ENCODE data around the gene IL18.

The IL18 gene

DNA sequence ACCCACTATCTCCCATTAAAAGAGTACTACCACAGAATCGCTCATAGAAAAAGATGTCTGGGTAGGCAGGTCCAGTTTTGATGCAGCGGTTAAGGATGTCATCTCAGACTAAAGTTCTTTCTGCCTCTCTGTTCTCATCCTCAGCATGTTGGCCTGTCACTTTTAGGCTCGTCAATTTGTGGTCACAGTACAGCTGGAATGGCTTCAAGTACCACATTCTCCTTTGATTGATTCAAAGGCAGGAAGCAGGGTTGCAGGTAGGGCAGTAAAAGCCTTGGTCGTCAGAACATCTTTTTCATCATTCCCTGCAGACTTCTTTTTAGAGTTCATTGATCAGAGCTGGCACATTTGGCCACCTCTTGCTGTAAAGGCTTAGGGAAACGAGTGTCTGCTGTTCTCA is 48.5 kb downstream of the IL18 start:
- no peak for TF ChIP-seq CTCF (conservative IDR thresholded peaks at IDR 0.05)
- no peak overlapping the region for H3K27ac ChIP-seq

GRCh38 chr11:112114460-112114859 is 49.4 kb downstream of the IL18 start:
- H3K27ac ChIP-seq: no peak overlapping the region
- no peak for TF ChIP-seq CTCF (conservative IDR thresholded peaks at IDR 0.05)

GRCh38 chr11:112113539-112114457 is 50.1 kb downstream of the IL18 start:
- TF ChIP-seq CTCF (conservative IDR thresholded peaks at IDR 0.05): peak; percentile 77
- no peak overlapping the region for H3K27ac ChIP-seq

- TF ChIP-seq CTCF (conservative IDR thresholded peaks at IDR 0.05): no peak
- H3K27ac ChIP-seq: no peak overlapping the region
Measured at GRCh38 chr11:112106070-112106469, 57.8 kb downstream of the IL18 start.

DNA sequence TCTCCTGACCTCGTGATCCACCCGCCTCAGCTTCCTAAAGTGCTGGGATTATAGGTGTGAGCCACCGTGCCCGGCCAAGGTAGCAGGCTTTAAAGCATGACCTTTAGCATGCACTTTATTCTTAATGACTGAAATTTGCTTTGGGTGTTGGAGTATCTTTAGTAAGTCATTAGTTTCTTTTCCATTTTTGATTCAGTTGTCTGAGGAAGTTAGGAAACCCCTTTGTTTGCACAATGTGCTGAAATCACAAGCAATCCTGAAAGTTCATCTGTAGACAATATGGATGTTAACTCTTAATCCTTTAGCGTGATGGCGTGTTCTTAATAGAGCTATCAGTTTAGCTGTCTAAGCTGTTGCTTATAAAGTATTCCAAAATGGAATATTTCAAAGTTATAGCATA is 60.4 kb downstream of the IL18 start:
- H3K27ac ChIP-seq: no peak overlapping the region

DNA sequence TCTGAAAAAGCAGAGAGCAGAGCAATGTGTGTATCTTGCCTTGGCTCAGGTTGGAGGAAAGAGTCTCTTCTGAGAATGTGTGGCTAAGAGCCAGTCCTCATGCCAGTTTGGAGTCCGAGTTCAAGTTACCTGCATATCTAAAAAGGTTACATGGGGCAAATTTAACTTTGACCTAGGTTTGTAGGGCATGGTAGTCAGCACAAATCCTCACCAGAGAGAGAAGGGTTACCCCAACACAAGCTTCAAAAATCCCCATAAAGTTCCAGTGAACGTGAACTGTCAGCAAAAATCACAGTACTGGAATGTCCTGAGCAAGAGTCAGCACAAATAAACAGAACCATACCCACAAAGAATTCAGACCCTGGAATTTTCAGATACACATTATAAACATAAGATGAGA is 63.4 kb downstream of the IL18 start:
- TF ChIP-seq CTCF (conservative IDR thresholded peaks at IDR 0.05): no peak
- no peak overlapping the region for H3K27ac ChIP-seq

More for the DNA sequence above, 60.4 kb downstream of the IL18 start:
- no peak for TF ChIP-seq CTCF (conservative IDR thresholded peaks at IDR 0.05)

DNA sequence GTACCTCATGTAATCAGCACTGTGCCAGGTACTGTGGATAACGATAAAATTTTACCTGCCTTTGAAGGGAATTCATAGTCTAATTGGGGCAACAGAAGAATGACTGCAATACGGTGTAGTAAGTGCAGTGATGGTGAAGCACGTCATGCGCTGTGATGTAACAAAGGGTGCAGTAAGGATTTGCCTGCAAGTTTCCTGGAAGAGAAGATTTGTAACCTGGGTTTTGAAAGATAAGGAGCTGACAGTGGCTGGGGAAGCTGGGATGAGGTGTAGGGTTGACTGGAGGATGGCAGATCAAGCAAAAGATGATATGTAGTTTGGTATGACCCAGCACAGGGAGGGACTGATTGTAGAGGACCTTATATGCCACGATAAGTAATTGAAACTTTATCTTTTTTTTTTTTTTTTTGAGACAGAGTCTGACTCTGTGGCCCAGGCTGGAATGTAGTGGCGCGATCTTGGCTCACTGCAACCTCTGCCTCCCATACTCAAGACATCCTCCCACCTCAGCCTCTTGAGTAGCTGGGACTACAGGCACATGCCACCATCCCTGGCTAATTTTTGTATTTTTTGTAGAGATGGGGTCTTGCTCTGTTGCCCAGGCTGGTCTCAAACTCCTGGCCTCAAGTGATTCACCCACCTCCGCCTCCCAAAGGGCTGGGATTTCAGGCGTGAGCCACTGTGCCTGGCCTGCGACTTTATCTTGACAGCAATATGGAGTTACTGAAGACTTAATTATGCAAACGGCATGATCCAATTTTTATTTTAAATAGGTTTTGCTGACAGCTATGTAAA is 66.0 kb downstream of the IL18 start:
- H3K27ac ChIP-seq: no peak overlapping the region
- no peak for TF ChIP-seq CTCF (conservative IDR thresholded peaks at IDR 0.05)
